ENCODE results near the gene MBD4. TPM values are rescaled to one million over a fixed set of nuclear protein-coding genes. Genes with fewer than 3 reads are reported as not detected.
A peak's percentile ranks its signal among the peaks of the same experiment; 100 is the strongest.

Gene MBD4
- total RNA-seq, 2 experiments from 2014 or later, result 46.3 to 74.6 TPM

GRCh38 chr3:129433565-129433964 lies 6.2 kb downstream of the MBD4 start:
- ChIA-PET POLR2A (interaction anchor here (1.4 to 1.5 kb wide), 2 partner anchors 35 to 50 kb away, joined by 4 to 7 read pairs; no protein-coding TSS in a partner anchor), CTCF (ENCODE audit: unreplicated experiment) (interaction anchor here (2.5 kb wide), 1 partner anchor 50 kb away, joined by 16 read pairs; no protein-coding TSS in a partner anchor)
- Histone ChIP-seq H3K36me3 (ENCODE audit: insufficient read depth, low read length) (peaks cover 100% of the 10 kb centered on the region), H2AFZ (ENCODE audit: low read length) (no peak overlapping the region), H3K4me1 (ENCODE audit: insufficient read depth, low read length, poor library complexity, severe bottlenecking) (peaks cover 56% of the 10 kb centered on the region), H3K9me3 (ENCODE audit: low read length) (no peaks in the 10 kb centered on the region), H3K9me2 (ENCODE audit: insufficient read depth, low read length) (no peaks in the 10 kb centered on the region), H3K4me2 (ENCODE audit: low read length) (peak overlapping the region; percentile 73), H3K79me2 (ENCODE audit: insufficient read depth, low read depth, low read length) (peaks cover 50% of the 10 kb centered on the region), H3K27ac (ENCODE audit: low read depth, low read length, poor library complexity, severe bottlenecking) (peak overlapping the region; percentile 84), H3K4me3 (ENCODE audit: low read depth, low read length, poor library complexity, severe bottlenecking) (no peak overlapping the region), H4K20me1 (ENCODE audit: insufficient read depth, low read length) (no peaks in the 10 kb centered on the region)
- TF ChIP-seq CTCF (conservative IDR thresholded peaks at IDR 0.05; ENCODE audit: low read length) (no peak), EZH2phosphoT487 (IDR thresholded peaks at IDR 0.05; ENCODE audit: borderline replicate concordance, low read depth, low read length) (no peak)
- BruUV-seq (replicated peaks), result no TSS peak
- DNase-seq (ENCODE audit: low spot score), result no peak
- intact Hi-C loops (cut with micrococcal nuclease; ENCODE audit: unreplicated experiment), result no loop called here

- DNase-seq (ENCODE audit: low spot score), result no peak
- Histone ChIP-seq H3K27ac (ENCODE audit: low read depth, low read length, poor library complexity, severe bottlenecking) (no peak overlapping the region), H3K4me2 (ENCODE audit: low read length) (no peak overlapping the region), H3K36me3 (ENCODE audit: insufficient read depth, low read length) (peaks cover 100% of the 10 kb centered on the region), H3K9me2 (ENCODE audit: insufficient read depth, low read length) (no peaks in the 10 kb centered on the region), H3K4me1 (ENCODE audit: insufficient read depth, low read length, poor library complexity, severe bottlenecking) (peaks cover 52% of the 10 kb centered on the region), H2AFZ (ENCODE audit: low read length) (no peak overlapping the region), H3K9me3 (ENCODE audit: low read length) (no peaks in the 10 kb centered on the region), H4K20me1 (ENCODE audit: insufficient read depth, low read length) (no peaks in the 10 kb centered on the region), H3K4me3 (ENCODE audit: low read depth, low read length, poor library complexity, severe bottlenecking) (no peak overlapping the region), H3K79me2 (ENCODE audit: insufficient read depth, low read depth, low read length) (peaks cover 41% of the 10 kb centered on the region)
- TF ChIP-seq CTCF (conservative IDR thresholded peaks at IDR 0.05; ENCODE audit: low read length) (no peak), EZH2phosphoT487 (IDR thresholded peaks at IDR 0.05; ENCODE audit: borderline replicate concordance, low read depth, low read length) (no peak)
- intact Hi-C loops (cut with micrococcal nuclease; ENCODE audit: unreplicated experiment), result no loop called here
- BruUV-seq (replicated peaks), result no TSS peak
- ChIA-PET POLR2A (interaction anchor here (1.5 to 6.8 kb wide), 2 partner anchors 8 to 34 kb away, joined by 7 to 54 read pairs; partner anchors contain the start of genes IFT122 and MBD4), CTCF (ENCODE audit: unreplicated experiment) (interaction anchor here (0.6 kb wide), 1 partner anchor 27 kb away, joined by 3 read pairs; no protein-coding TSS in a partner anchor)
Observed at GRCh38 chr3:129432671-129433070, 7.1 kb downstream of the MBD4 start.

- H4K20me1 ChIP-seq (ENCODE audit: insufficient read depth, low read length), result no peaks in the 10 kb centered on the region
- H3K9me2 ChIP-seq (ENCODE audit: insufficient read depth, low read length), result no peaks in the 10 kb centered on the region
- H3K27ac ChIP-seq (ENCODE audit: low read depth, low read length, poor library complexity, severe bottlenecking), result no peak overlapping the region
- ChIA-PET POLR2A (interaction anchor here (6.8 kb wide), 1 partner anchor 8 kb away, joined by 54 read pairs; the partner anchor contains the start of genes IFT122 and MBD4), CTCF (ENCODE audit: unreplicated experiment) (no interaction called here)
- intact Hi-C loops (cut with micrococcal nuclease; ENCODE audit: unreplicated experiment), result no loop called here
- peaks cover 46% of the 10 kb centered on the region for H3K4me1 ChIP-seq (ENCODE audit: insufficient read depth, low read length, poor library complexity, severe bottlenecking)
- H2AFZ ChIP-seq (ENCODE audit: low read length), result no peak overlapping the region
- peaks cover 95% of the 10 kb centered on the region for H3K36me3 ChIP-seq (ENCODE audit: insufficient read depth, low read length)
- no peak overlapping the region for H3K4me3 ChIP-seq (ENCODE audit: low read depth, low read length, poor library complexity, severe bottlenecking)
- no peak for DNase-seq (ENCODE audit: low spot score)
- H3K4me2 ChIP-seq (ENCODE audit: low read length), result no peak overlapping the region
- TF ChIP-seq EZH2phosphoT487 (IDR thresholded peaks at IDR 0.05; ENCODE audit: borderline replicate concordance, low read depth, low read length) (no peak), CTCF (conservative IDR thresholded peaks at IDR 0.05; ENCODE audit: low read length) (no peak)
- no TSS peak for BruUV-seq (replicated peaks)
- no peaks in the 10 kb centered on the region for H3K9me3 ChIP-seq (ENCODE audit: low read length)
- peaks cover 34% of the 10 kb centered on the region for H3K79me2 ChIP-seq (ENCODE audit: insufficient read depth, low read depth, low read length)
Observed at GRCh38 chr3:129432036-129432435, 7.7 kb downstream of the MBD4 start.
